ENCODE results near the gene VOPP1. TPM values are rescaled to one million over a fixed set of nuclear protein-coding genes. Genes with fewer than 3 reads are reported as not detected.

VOPP1 gene
- total RNA-seq, 4 donors from 2014 or later, result 15.7 to 24.9 (median 20.3) TPM

GRCh38 chr7:55449205-55449991 lies 122.9 kb downstream of the VOPP1 start:
- peaks cover 5% of the 10 kb centered on the region for H3K4me1 ChIP-seq
- no peak overlapping the region for H3K4me3 ChIP-seq
- no peaks in the 10 kb centered on the region for H3K36me3 ChIP-seq
- peaks cover 19% of the 10 kb centered on the region for H3K27me3 ChIP-seq
- H3K9me3 ChIP-seq, result no peaks in the 10 kb centered on the region
- TF ChIP-seq POLR2AphosphoS5 (IDR thresholded peaks at IDR 0.05) (no peak), POLR2A (IDR thresholded peaks at IDR 0.05) (no peak), EP300 (IDR thresholded peaks at IDR 0.05) (no peak), CTCF (IDR thresholded peaks at IDR 0.05) (no peak)
- 38% methylated on average over 8 of the region's 56 CpGs for WGBS
- H3K27ac ChIP-seq, result no peak overlapping the region
- no peak for DNase-seq (ENCODE audit: low spot score in 2 of 2)

- no peak for DNase-seq (ENCODE audit: low spot score in 2 of 2)
- Histone ChIP-seq H3K27ac (no peak overlapping the region), H3K4me1 (peaks cover 5% of the 10 kb centered on the region), H3K9me3 (no peaks in the 10 kb centered on the region), H3K36me3 (no peaks in the 10 kb centered on the region), H3K27me3 (peaks cover 19% of the 10 kb centered on the region), H3K4me3 (no peak overlapping the region)
- 68% methylated on average over 22 of the region's 22 CpGs for WGBS
- no peak for TF ChIP-seq POLR2A (IDR thresholded peaks at IDR 0.05)
- TF ChIP-seq EP300 (IDR thresholded peaks at IDR 0.05), result no peak
- no peak for TF ChIP-seq CTCF (IDR thresholded peaks at IDR 0.05)
Observed at GRCh38 chr7:55448526-55448925, 123.8 kb downstream of the VOPP1 start.

- Histone ChIP-seq H3K27me3 (peaks cover 16% of the 10 kb centered on the region), H3K9me3 (no peaks in the 10 kb centered on the region), H3K27ac (no peak overlapping the region), H3K36me3 (no peaks in the 10 kb centered on the region), H3K4me1 (peaks cover 25% of the 10 kb centered on the region), H3K4me3 (no peak overlapping the region)
- 33% methylated on average over 1 of the region's 1 CpG for WGBS
- no peak for DNase-seq (ENCODE audit: low spot score in 2 of 2)
- TF ChIP-seq POLR2AphosphoS5 (IDR thresholded peaks at IDR 0.05) (no peak), CTCF (IDR thresholded peaks at IDR 0.05) (no peak), POLR2A (IDR thresholded peaks at IDR 0.05) (no peak), EP300 (IDR thresholded peaks at IDR 0.05) (no peak)
Observed at GRCh38 chr7:55444786-55445185, 127.5 kb downstream of the VOPP1 start.

- TF ChIP-seq EP300 (IDR thresholded peaks at IDR 0.05), result no peak
- WGBS, result 75% methylated on average over 7 of the region's 7 CpGs
- Histone ChIP-seq H3K27me3 (no peaks in the 10 kb centered on the region), H3K36me3 (no peaks in the 10 kb centered on the region), H3K9me3 (no peaks in the 10 kb centered on the region), H3K4me3 (no peak overlapping the region), H3K27ac (peak overlapping the region; percentile 29), H3K4me1 (peaks cover 20% of the 10 kb centered on the region)
- DNase-seq (ENCODE audit: low spot score in 2 of 2), result no peak
Observed at GRCh38 chr7:55441774-55442522, 130.4 kb downstream of the VOPP1 start.

- Histone ChIP-seq H3K4me3 (no peak overlapping the region), H3K36me3 (no peaks in the 10 kb centered on the region), H3K27ac (no peak overlapping the region), H3K9me3 (no peaks in the 10 kb centered on the region), H3K4me1 (peaks cover 20% of the 10 kb centered on the region), H3K27me3 (no peaks in the 10 kb centered on the region)
- WGBS, result 78% methylated on average over 5 of the region's 5 CpGs
- no peak for DNase-seq (ENCODE audit: low spot score in 2 of 2)
- TF ChIP-seq POLR2A (IDR thresholded peaks at IDR 0.05) (no peak), EP300 (IDR thresholded peaks at IDR 0.05) (no peak), POLR2AphosphoS5 (IDR thresholded peaks at IDR 0.05) (no peak), CTCF (IDR thresholded peaks at IDR 0.05) (no peak)
Observed at GRCh38 chr7:55441002-55441401, 131.3 kb downstream of the VOPP1 start.

All from suprapubic skin (tissue), 4 donors.